GM12872 (cell line): ENCODE data around the gene CLEC12A.

Experiments
- CTCF ChIP-seq: IDR thresholded peaks from 3 replicates; pipeline ENCODE4 v1.5.1; 2011; ENCODE audit warnings: low read depth, mild to moderate bottlenecking, low read length, moderate library complexity; ENCODE audit not compliant: insufficient read depth

Gene CLEC12A

GRCh38 chr12:10027721-10028120 lies 56.5 kb downstream of the CLEC12A start:
- no peak for TF ChIP-seq CTCF

DNA sequence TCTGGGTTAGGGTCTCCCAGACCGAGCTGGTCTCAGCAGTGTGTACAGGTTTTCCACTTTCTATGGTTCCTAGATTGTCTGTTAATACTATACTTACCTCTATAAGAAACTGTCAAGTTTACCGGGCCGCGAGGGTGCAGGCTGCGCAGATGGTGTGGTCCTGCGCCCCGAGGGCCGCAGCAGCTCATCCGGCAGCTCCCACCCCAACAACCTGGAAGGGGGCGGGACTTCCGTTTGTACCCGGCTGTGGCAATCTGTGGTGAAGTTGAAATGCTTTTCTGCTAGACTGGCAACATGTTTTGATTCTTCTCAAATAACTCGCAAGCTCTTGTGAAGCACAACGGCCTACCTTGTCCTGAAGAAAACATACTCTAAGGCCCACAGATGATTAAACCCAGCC lies 59.2 kb downstream of the CLEC12A start, which contains the start of gene CLEC9A:
Gene CLEC9A (plus strand): TSS at position 237 of the 400 bp plus-strand sequence. CDS start 22,006 bp downstream, outside the sequence.
- TF ChIP-seq CTCF = no peak

- no peak for TF ChIP-seq CTCF
Measured at GRCh38 chr12:10031321-10031720, 60.1 kb downstream of the CLEC12A start.

DNA sequence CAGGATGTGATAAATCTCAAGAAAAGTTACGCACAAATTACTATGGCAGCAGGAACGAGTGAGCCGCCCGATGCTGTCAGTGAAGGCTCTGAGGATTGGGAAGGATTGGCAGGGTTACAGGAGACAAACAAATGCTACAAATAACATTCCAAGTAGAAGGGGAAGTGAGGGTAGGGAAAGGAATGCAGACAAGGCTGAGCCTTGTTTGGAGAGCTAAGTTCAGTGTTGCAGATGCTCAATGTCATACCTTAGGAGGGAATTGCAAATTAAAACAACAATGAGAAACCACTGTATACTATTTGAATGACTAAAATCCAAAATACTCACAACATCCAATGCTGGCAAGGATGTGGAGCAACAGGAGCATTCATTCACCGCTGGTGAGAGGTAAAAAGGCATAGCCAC lies 60.6 kb downstream of the CLEC12A start:
- no peak for TF ChIP-seq CTCF

GRCh38 chr12:10033783-10034545 lies 62.8 kb downstream of the CLEC12A start:
- peak; percentile 19; the same call in 1 of the 3 replicates for TF ChIP-seq CTCF
